Endothelial cell of umbilical vein (primary cell): ENCODE data around the gene PDGFB. TPM values are rescaled to one million over a fixed set of nuclear protein-coding genes. Genes with fewer than 3 reads are reported as not detected.

Experiments used
- Bru-seq: library from RNA; stranded (reverse); fragments of 400-500 nt; gene quantifications from one replicate; lab custom pipeline; 2021; lab: Mats Ljungman, UMichigan
- BruChase-seq, 2 experiments: library from RNA; stranded (reverse); fragments of 400-500 nt; gene quantifications; one replicate each; lab custom pipeline; 2021; lab: Mats Ljungman, UMichigan
- BruUV-seq: library from RNA; stranded (reverse); fragments of 400-500 nt; replicated peaks from 2 replicates; lab custom pipeline; 2021; lab: Mats Ljungman, UMichigan
- CTCF ChIA-PET: fragments of 300-600, 350-600 bp; sonication (Branson Sonifier 250); formaldehyde crosslinking; loops from one replicate; lab custom pipeline; 2021; ENCODE audit warnings: antibody characterized with exemption, inconsistent platforms; lab: Charles Lee
- POLR2A ChIA-PET: fragments of 300-600, 350-600 bp; sonication (Branson Sonifier 250); formaldehyde crosslinking; loops from one replicate; lab custom pipeline; 2021; ENCODE audit warnings: antibody characterized with exemption, inconsistent platforms; lab: Charles Lee
- DNase-seq: peaks from one replicate; pipeline ENCODE4 v3.0.0-alpha.2; 2011; ENCODE audit warnings: low read depth, low spot score
- FAIRE-seq: peaks from 2 replicates; lab custom pipeline; 2011; peaks lifted over from hg19 to GRCh38; lab: Jason Lieb, UNC
- H2AFZ ChIP-seq: 2 replicates; pipeline ENCODE4 v1.6.0; 2012; ENCODE audit warnings: low read depth, low read length, control low read depth, inconsistent platforms
- H3K27ac ChIP-seq: 2 replicates; pipeline ENCODE4 v1.5.1; 2011; ENCODE audit warnings: low read depth, mild to moderate bottlenecking, control low read depth, low read length, moderate library complexity; ENCODE audit not compliant: insufficient read depth
- H3K27me3 ChIP-seq, 2 experiments: 2 replicates each; pipeline versions ENCODE4 v1.6.0 to v1.6.1; 2011; ENCODE audit warnings: low read length in 2 of 2, mixed read lengths in 1 of 2; ENCODE audit not compliant: control insufficient read depth in 2 of 2, insufficient read depth in 2 of 2
- H3K36me3 ChIP-seq, 2 experiments: 2 replicates in 1 of 2; 3 replicates in 1 of 2; pipeline ENCODE4 v1.5.1; 2011; ENCODE audit warnings: low read length in 2 of 2, mild to moderate bottlenecking in 1 of 2, moderate library complexity in 1 of 2; ENCODE audit not compliant: control insufficient read depth in 2 of 2, insufficient read depth in 2 of 2; ENCODE audit errors: extremely low read depth in 1 of 2
- H3K4me1 ChIP-seq: 3 replicates; pipeline ENCODE4 v1.5.1; 2011; ENCODE audit warnings: mild to moderate bottlenecking, low read length; ENCODE audit not compliant: control insufficient read depth, insufficient read depth; ENCODE audit errors: extremely low read depth
- H3K4me2 ChIP-seq: 2 replicates; pipeline ENCODE4 v1.6.1; 2011; ENCODE audit warnings: low read length, control low read depth, mixed read lengths; ENCODE audit not compliant: insufficient read depth
- H3K4me3 ChIP-seq, 3 experiments: fragments of 200-600 bp in 1 of 3; sonication (generic), shearing (Covaris generic) in 1 of 3; replicated peaks in 1 of 3; 2 replicates each; pipeline ENCODE4 v1.5.1; 2011 to 2016; ENCODE audit warnings: control low read depth in 3 of 3, low read length in 3 of 3, mild to moderate bottlenecking in 2 of 3, inconsistent platforms in 1 of 3, low read depth in 1 of 3, moderate library complexity in 1 of 3; ENCODE audit not compliant: insufficient read depth in 1 of 3
- H3K79me2 ChIP-seq: 2 replicates; pipeline ENCODE4 v1.6.0; 2012; ENCODE audit warnings: low read length, inconsistent platforms; ENCODE audit not compliant: control insufficient read depth, insufficient read depth
- H3K9ac ChIP-seq: replicated peaks from 2 replicates; pipeline ENCODE3; 2011; ENCODE audit warnings: low read length, control low read depth; ENCODE audit not compliant: insufficient read depth; ENCODE audit errors: extremely low read depth
- H3K9me1 ChIP-seq: replicated peaks from 3 replicates; pipeline ENCODE4 v1.6.0; 2011; ENCODE audit warnings: mild to moderate bottlenecking, low read length; ENCODE audit not compliant: control insufficient read depth, insufficient read depth; ENCODE audit errors: extremely low read depth
- H3K9me3 ChIP-seq: replicated peaks from 2 replicates; pipeline ENCODE4 v1.5.1; 2012; ENCODE audit warnings: low read length, inconsistent platforms; ENCODE audit not compliant: control insufficient read depth, insufficient read depth
- H4K20me1 ChIP-seq: replicated peaks from 2 replicates; pipeline ENCODE3; 2011; ENCODE audit warnings: mild to moderate bottlenecking, low read length; ENCODE audit not compliant: control insufficient read depth, insufficient read depth; ENCODE audit errors: extremely low read depth
- FOS ChIP-seq: IDR thresholded peaks from 2 replicates; pipeline ENCODE4 v1.6.1; 2011; ENCODE audit warnings: mild to moderate bottlenecking, low read length, moderate library complexity, borderline replicate concordance; ENCODE audit not compliant: insufficient read depth
- GATA2 ChIP-seq: IDR thresholded peaks from 2 replicates; pipeline ENCODE4 v1.7.0; 2011; ENCODE audit warnings: low read depth, mild to moderate bottlenecking, moderate library complexity, mixed read lengths, low read length; ENCODE audit not compliant: insufficient read length, insufficient read depth
- POLR2A ChIP-seq: IDR thresholded peaks from 2 replicates; pipeline ENCODE4 v1.6.1; 2012; ENCODE audit warnings: low read depth, mild to moderate bottlenecking, control low read depth, low read length
- POLR2AphosphoS5 ChIP-seq: IDR thresholded peaks from 2 replicates; pipeline ENCODE4 v1.6.1; 2012; ENCODE audit warnings: low read depth, mild to moderate bottlenecking, control low read depth, low read length, moderate library complexity; ENCODE audit not compliant: insufficient read depth
- dilution Hi-C: fragments of 300-500 bp; cut with MboI; formaldehyde crosslinking; loops from one replicate; pipeline ENCODE4 v1.15.0; 2019; ENCODE audit warnings: low sequenced_read_pairs; ENCODE audit not compliant: extremely low pct_ligation_motif_present
- intact Hi-C: fragments of 100-400 bp; cut with micrococcal nuclease; formaldehyde crosslinking; loops from one replicate; pipeline ENCODE4 v1.10.0; 2022
- long read RNA-seq: library from polyadenylated mRNA; stranded (forward); transcript quantifications from one replicate; pipeline ENCODE4 v2.0.0, GENCODE V29; 2021
- polyA minus RNA-seq, 3 experiments: library from RNA; depleted of rRNA, polyadenylated mRNA; stranded (reverse); fragments of >200 nt; gene quantifications; 1 replicate in 1 of 3; 2 replicates in 2 of 3; pipeline ENCODE4 v1.2.3, GENCODE V29; 2011
- polyA plus RNA-seq, 4 experiments: library from polyadenylated mRNA; depleted of rRNA in 3 of 4; stranded (reverse) in 3 of 4; unstranded in 1 of 4; fragments of >200 nt; gene quantifications; 2 replicates each; pipeline versions ENCODE4 v1.2.1 to v1.2.3, GENCODE V29; 2011 to 2012; ENCODE audit warnings: missing spikeins in 1 of 4
- total RNA-seq: library from RNA; stranded (reverse); gene quantifications from 2 replicates; pipeline ENCODE4 v1.2.3, GENCODE V29; 2021

Gene PDGFB
- total RNA-seq (240 and 273 TPM in 2 replicates), polyA plus RNA-seq (135 and 179 TPM in 2 replicates), polyA minus RNA-seq (185 and 212 TPM in 2 replicates), Bru-seq, nascent RNA (percentile 95 among the genes with signal in this experiment), BruChase-seq, experiment 1, labeled RNA remaining after a 6-hour chase (percentile 91 among the genes with signal in this experiment), BruChase-seq, experiment 2, labeled RNA remaining after a 2-hour chase (percentile 98 among the genes with signal in this experiment)
- 144 and 170 TPM in 2 replicates for polyA plus RNA-seq (2011; cell fraction: cytosol; rRNA removed)
- 102 and 122 TPM in 2 replicates for polyA plus RNA-seq (2011; cell fraction: nucleus; rRNA removed)
- 57.8 and 101 TPM in 2 replicates for polyA plus RNA-seq (2012)
- polyA minus RNA-seq (2011; cell fraction: cytosol; rRNA and poly(A)+ RNA removed) = 3.4 TPM
- polyA minus RNA-seq (2011; cell fraction: nucleus; rRNA and poly(A)+ RNA removed) = 44.9 and 58.4 TPM in 2 replicates
- long read RNA-seq, transcript PDGFB-201 (7 exons, 3,497 nt) = major isoform, 190 of 340 reads
- long read RNA-seq, partial matches to known transcripts = 48 of 340 reads
- long read RNA-seq, other reads (novel, unspliced or antisense) = 98 of 340 reads

DNA sequence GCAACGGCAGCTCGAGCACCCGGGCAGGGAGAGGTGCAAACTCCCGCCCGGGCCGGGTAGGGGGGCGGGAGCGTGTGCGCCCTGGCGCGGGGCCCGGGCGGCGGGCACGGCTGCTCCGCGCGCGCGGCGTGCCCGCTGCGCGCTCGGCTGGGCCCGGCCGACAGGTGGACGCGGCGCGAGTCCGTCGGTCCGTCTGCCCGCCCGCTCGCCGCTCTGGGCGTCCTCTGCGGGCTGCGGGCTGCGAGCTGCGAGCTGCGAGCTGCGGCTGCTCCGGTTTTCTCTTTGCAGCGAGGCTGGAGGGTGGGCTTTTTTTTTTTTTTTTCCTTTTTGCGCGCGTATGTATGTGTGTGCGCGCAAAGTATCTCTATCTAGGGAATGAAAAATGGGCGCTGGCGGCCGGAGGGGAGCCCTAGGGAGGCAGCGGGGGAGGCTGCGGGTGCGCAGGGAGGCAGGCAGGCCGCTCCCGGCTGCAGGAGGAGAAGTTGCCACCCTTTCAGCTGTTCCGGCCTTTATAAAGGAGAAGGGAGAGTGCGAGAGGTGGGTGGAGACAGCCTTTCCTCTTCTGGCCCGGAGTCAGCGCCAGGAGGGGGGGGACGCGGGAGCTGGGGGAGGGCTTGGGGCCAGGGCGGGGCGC lies at the start of gene PDGFB:
Gene PDGFB (minus strand): TSS at position 487 of the 634 bp plus-strand sequence. CDS start 1,019 bp downstream, outside the sequence.
- no peaks in the 10 kb centered on the region for H3K27me3 ChIP-seq
- TSS peak; percentile 84 for BruUV-seq
- dilution Hi-C loops (no loop called here), intact Hi-C loops (loop anchor here (1.0 kb wide), 1 partner anchor 9 kb away; no protein-coding TSS in a partner anchor)
- no peaks in the 10 kb centered on the region for H3K9me3 ChIP-seq
- H3K9me1 ChIP-seq = no peaks in the 10 kb centered on the region
- POLR2A ChIA-PET = interaction anchor here (0.6 to 2.6 kb wide), 25 partner anchors 9 to 294 kb away, joined by 3 to 20 read pairs (median 5); partner anchors contain the start of gene RPL3
- peaks cover 52% of the 10 kb centered on the region for H3K79me2 ChIP-seq
- H3K9ac ChIP-seq = peak within 1 kb of the TSS; percentile 91
- peak; percentile 85 for FAIRE-seq
- H3K36me3 ChIP-seq = peaks cover 2 to 7% of the 10 kb centered on the region in 2 experiments
- H3K27ac ChIP-seq = peak within 1 kb of the TSS; percentile 53
- H3K4me1 ChIP-seq = peaks cover 34% of the 10 kb centered on the region
- no peak within 1 kb of the TSS for H2AFZ ChIP-seq
- peak within 1 kb of the TSS; percentile 27 for H3K4me2 ChIP-seq
- DNase-seq = peak; percentile 65
- CTCF ChIA-PET = interaction anchor here (0.7 to 5.5 kb wide), 11 partner anchors 9 to 74 kb away, joined by 3 to 37 read pairs (median 7); no protein-coding TSS in a partner anchor
- H4K20me1 ChIP-seq = no peaks in the 10 kb centered on the region
- H3K4me3 ChIP-seq = peak within 1 kb of the TSS; percentile 68 to 91 (median 78)
- peak; percentile 95 for TF ChIP-seq POLR2AphosphoS5
- TF ChIP-seq FOS = peak; percentile 7
- peak; percentile 99 for TF ChIP-seq POLR2A
- no peak for TF ChIP-seq GATA2
